Skeletal muscle cell (primary cell): ENCODE results near the gene RNU7-1.

ENCODE experiments used
- DNase-seq: peaks from one replicate; pipeline ENCODE4 v3.0.0-alpha.2; 2010; ENCODE audit warnings: low read depth
- H3K4me3 ChIP-seq: 2 replicates; pipeline ENCODE4 v1.5.1; 2011; ENCODE audit warnings: low read depth, mild to moderate bottlenecking, control low read depth, low read length, moderate library complexity

RNU7-1 gene

GRCh38 chr12:6950811-6951540, 7.4 kb downstream of the RNU7-1 start, which contains the start of gene PTPN6:
Gene PTPN6, plus strand, starts transcription at chr12:6951356. Its CDS starts 157 bp downstream, at chr12:6951513.
- DNase-seq, result no peak
- no peak within 1 kb of the TSS for H3K4me3 ChIP-seq

DNA sequence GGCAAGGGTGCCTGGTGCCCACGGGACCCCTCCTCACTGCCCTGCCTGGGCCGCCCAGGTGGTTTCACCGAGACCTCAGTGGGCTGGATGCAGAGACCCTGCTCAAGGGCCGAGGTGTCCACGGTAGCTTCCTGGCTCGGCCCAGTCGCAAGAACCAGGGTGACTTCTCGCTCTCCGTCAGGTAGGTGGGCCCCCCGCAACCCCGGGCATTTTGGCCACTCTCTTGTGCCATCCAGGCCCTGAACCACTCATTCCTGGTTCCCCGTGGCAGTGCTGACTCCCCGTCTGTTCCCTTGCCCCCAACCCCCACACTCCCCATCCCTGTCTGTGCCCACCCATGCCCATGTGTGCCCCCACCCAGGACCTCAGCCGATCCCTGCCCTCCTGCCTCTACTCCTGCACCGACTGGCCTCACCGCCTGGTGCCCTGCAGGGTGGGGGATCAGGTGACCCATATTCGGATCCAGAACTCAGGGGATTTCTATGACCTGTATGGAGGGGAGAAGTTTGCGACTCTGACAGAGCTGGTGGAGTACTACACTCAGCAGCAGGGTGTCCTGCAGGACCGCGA, 8.0 kb downstream of the RNU7-1 start:
- DNase-seq, result no peak
- no peak overlapping the region for H3K4me3 ChIP-seq

- no peak for DNase-seq
- no peak overlapping the region for H3K4me3 ChIP-seq
Observed at GRCh38 chr12:6952121-6952862, 8.7 kb downstream of the RNU7-1 start.

DNA sequence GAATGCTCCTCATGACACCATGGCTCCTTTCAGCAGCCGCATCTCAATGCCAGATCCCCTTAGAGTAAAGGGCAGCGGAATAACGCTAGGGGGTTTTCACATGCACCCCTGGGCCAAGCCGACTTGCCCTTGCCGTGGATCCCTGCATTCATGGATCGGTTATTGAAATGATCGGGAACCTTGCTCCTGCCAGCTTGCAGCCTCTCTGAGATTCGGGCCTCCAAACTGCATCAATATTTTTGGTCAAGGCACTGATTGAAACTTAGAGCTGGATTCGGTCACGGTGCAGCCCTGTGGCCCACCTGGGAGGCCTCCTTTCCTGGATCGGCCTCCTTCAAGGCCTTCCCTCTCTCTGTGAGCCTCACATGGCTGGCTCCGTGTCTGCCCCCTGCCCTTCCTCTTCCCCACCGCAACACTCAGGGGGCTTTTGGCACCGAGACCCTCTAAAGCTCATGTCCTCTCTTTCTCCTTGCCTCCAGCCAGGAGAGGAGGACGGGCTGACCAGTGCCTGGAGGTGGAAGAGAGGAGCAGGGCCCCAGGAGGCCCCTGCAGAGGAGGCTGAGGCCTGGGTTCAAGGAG, 9.3 kb downstream of the RNU7-1 start:
- no peak overlapping the region for H3K4me3 ChIP-seq
- no peak for DNase-seq

- no peak overlapping the region for H3K4me3 ChIP-seq
Observed at GRCh38 chr12:6953442-6954315, 10.1 kb downstream of the RNU7-1 start.

DNA sequence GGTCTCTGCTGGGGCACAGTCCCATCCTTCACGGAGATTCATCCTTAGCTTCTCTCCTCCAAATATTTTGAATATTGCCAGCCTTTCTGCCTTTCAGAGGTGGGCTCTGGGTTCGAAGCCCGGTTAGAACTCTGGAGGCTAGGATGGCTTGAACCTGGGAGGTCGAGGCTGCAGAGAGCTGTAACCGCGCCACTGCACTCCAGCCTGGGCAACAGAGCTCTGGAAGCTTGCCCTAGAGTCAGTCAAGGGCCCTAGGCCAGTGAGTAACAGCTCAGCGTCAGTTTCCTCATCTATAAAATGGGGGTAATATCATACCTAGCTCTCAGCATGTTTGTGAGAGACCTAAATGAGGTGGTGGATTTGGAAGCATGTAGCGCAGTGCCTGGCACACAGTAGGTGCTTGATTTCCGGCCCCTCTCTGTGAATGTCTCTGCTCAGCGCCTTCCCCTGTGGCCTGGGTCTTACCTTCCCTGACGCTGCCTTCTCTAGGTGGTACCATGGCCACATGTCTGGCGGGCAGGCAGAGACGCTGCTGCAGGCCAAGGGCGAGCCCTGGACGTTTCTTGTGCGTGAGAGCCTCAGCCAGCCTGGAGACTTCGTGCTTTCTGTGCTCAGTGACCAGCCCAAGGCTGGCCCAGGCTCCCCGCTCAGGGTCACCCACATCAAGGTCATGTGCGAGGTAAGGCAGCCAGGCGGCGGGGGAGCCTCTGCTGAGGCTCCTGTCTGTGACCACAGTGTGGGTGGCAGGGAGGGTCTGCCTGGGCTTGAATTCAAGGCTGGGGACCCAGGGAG, 10.9 kb downstream of the RNU7-1 start:
- no peak for DNase-seq
- H3K4me3 ChIP-seq, result no peak overlapping the region

More at GRCh38 chr12:6953442-6954315, 10.1 kb downstream of the RNU7-1 start:
- DNase-seq, result no peak

GRCh38 chr12:6955108-6956020, 11.7 kb downstream of the RNU7-1 start:
- H3K4me3 ChIP-seq, result no peak overlapping the region
- DNase-seq, result no peak

- H3K4me3 ChIP-seq, result no peak overlapping the region
- DNase-seq, result no peak
Observed at GRCh38 chr12:6956021-6956727, 12.6 kb downstream of the RNU7-1 start.

DNA sequence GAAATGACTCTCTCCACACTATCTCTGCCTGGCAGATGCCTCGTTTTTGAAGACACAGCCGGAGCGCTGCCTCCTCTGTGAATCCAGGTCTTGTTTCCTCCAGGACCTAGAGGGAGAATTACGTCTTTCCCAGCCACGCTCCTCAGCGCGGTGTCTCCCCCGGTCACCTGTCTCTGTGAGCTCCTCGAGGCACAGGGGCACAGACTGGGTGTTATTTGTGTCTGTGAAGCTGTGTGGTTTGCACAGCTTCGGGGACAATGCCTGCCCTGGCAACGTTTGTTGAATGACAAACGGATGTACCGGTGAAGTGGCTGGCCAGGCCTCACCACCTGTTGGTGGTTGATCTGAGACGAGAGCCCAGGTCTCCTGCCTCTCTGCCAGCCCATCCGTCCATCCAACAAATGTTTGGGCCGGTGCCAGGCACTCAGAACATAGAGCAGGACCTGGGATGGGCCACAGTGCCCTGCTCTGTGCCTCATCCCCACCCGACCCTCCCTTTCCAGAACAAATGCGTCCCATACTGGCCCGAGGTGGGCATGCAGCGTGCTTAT, 13.6 kb downstream of the RNU7-1 start:
- H3K4me3 ChIP-seq, result no peak overlapping the region
- no peak for DNase-seq

DNA sequence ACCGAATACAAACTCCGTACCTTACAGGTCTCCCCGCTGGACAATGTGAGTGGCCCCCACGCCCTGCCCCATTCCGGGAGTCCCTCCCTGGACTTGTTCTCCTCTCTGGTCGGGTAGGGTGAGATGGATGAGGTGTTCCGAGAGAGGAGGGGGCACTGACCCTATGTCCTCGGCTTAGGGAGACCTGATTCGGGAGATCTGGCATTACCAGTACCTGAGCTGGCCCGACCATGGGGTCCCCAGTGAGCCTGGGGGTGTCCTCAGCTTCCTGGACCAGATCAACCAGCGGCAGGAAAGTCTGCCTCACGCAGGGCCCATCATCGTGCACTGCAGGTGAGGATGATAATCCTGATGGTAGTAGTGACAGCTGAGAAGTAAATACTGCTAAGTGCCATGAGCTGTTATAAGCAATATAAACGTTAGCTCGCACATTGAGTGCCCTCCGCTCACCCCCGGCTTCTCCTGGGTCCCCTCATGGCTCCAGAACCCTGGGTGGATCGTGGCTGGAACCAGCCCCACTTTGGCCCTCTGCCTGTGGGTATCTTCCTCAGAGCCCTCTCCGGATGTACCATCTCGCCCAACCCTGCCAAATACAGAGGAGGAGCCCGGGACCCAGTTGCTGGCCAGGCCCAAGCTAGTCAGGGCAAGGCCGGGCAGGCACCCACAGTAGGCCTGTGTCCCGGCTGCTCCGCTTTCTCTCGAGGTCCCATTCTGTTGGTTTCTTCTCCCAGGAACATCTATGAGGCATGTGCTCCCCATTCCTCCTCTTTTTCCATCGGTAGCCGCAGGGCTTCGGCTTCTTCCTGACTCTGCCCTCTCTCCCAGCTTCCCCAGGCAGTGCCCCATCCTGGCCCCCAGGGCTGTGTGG, 14.4 kb downstream of the RNU7-1 start:
- no peak overlapping the region for H3K4me3 ChIP-seq
- no peak for DNase-seq

- H3K4me3 ChIP-seq, result no peak overlapping the region
- DNase-seq, result no peak
Observed at GRCh38 chr12:6958609-6959057, 15.0 kb downstream of the RNU7-1 start.

DNA sequence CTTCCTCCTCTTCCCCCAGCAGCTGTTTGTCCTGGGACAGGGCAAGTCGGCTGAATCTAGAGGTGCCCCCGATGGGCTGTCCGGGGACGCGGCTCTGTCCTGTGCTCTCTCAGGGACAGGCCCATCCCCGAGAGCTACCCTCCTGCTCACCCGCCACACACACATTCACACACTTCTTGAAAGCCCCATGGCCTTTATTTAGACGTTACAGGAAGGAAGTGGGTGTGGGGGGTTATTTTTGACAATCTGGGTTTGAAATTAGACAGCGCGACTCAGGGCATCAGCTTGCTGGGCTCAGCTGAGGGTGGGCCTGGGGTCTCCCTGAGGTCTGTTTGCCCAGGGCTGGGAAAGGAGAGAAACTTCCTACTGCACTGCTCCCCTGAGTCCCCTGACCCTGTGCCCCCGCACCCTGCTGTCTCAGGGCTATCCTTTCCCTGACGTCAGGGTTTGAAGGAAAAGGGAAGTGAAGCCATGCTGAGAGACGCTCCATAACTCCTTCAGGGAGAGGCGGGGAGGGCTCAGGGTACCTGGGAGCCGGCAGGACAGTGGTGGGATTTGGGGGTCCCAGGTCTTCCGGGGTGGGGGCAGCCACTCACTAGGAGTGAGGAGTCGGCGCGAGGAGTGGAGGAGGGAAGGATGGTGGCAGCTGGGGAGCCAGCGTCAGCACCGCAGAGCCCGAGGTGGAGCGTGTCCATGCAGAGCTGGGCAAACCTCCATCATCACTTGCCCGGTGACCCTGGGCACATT, 15.6 kb downstream of the RNU7-1 start:
- DNase-seq, result no peak
- H3K4me3 ChIP-seq, result no peak overlapping the region

DNA sequence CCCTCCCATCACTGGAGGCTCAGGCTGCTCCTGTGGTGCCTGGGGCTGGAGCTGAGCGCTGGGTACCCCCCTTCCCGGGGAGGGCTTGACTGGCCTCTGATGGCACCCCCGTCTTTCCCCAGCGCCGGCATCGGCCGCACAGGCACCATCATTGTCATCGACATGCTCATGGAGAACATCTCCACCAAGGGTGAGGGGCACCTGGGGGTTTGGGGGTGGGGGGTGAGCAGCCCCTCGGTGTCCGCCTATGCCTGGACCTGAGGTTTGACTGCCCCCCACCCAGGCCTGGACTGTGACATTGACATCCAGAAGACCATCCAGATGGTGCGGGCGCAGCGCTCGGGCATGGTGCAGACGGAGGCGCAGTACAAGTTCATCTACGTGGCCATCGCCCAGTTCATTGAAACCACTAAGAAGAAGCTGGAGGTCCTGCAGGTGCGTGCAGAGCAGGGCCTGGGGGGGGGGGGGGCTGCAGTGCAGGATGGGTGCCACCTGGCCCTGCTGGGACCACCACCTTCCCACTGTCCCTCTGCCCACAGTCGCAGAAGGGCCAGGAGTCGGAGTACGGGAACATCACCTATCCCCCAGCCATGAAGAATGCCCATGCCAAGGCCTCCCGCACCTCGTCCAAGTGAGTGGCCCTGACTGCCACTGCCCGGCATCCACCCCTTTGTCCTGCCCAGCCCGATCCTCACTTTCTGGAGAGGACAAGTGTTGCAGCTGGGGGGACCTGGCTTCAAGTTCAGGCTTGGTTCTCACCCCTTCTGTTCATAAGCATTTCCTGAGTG, 16.4 kb downstream of the RNU7-1 start:
- no peak for DNase-seq
- H3K4me3 ChIP-seq, result no peak overlapping the region

GRCh38 chr12:6960593-6961277, 17.1 kb downstream of the RNU7-1 start:
- DNase-seq, result no peak
- H3K4me3 ChIP-seq, result no peak overlapping the region
